HepG2 (cell line): Measurements from ENCODE around the gene NDUFV1. TPM values are rescaled to one million over a fixed set of nuclear protein-coding genes. Genes with fewer than 3 reads are reported as not detected.

Experiments
- FOXC1 ChIP-seq: sonication (generic); formaldehyde crosslinking; IDR thresholded peaks from 2 replicates; pipeline ENCODE4 v1.8.0; 2022; ENCODE audit warnings: mild to moderate bottlenecking, missing genetic modification reagents, borderline replicate concordance
- HNF4G ChIP-seq, 2 experiments: sonication (generic) in 1 of 2; formaldehyde crosslinking in 1 of 2; IDR thresholded peaks; 2 replicates each; pipeline versions ENCODE4 v1.4.0 to v1.6.1; 2011 to 2020; ENCODE audit warnings: borderline replicate concordance in 2 of 2, low read depth in 2 of 2, mild to moderate bottlenecking in 2 of 2, low read length in 1 of 2, missing genetic modification reagents in 1 of 2, moderate library complexity in 1 of 2
- NFYB ChIP-seq: sonication (generic); formaldehyde crosslinking; IDR thresholded peaks from 2 replicates; pipeline ENCODE4 v1.4.0; 2020; ENCODE audit warnings: missing genetic modification reagents
- ZNF558 ChIP-seq: sonication (generic); formaldehyde crosslinking; IDR thresholded peaks from 2 replicates; pipeline ENCODE4 v1.9.0; 2022; ENCODE audit warnings: mild to moderate bottlenecking, missing genetic modification reagents, borderline replicate concordance
- ZNF598 ChIP-seq: sonication (generic); formaldehyde crosslinking; IDR thresholded peaks from 2 replicates; pipeline ENCODE4 v1.5.1; 2020; ENCODE audit warnings: mild to moderate bottlenecking, missing genetic modification reagents, borderline replicate concordance
- ZNF724P ChIP-seq: sonication (generic); formaldehyde crosslinking; IDR thresholded peaks from 2 replicates; pipeline ENCODE4 v1.8.0; 2022; ENCODE audit warnings: missing genetic modification reagents, borderline replicate concordance
- ZSCAN9 ChIP-seq: IDR thresholded peaks from 2 replicates; pipeline ENCODE4 v1.6.1; 2016; ENCODE audit warnings: borderline replicate concordance
- polyA plus RNA-seq, 8 experiments: library from polyadenylated mRNA; depleted of rRNA in 3 of 8; stranded (reverse) in 7 of 8; unstranded in 1 of 8; fragments of >200 nt; fragmentation: Illumina TruSeq in 4 of 8; extraction: Trizol in 4 of 8; gene quantifications; 2 replicates each; pipeline versions ENCODE4 v1.2.1 to v1.2.3, GENCODE V29; 2011 to 2016; ENCODE audit warnings: low read depth in 4 of 8, missing spikeins in 1 of 8, mixed read lengths in 1 of 8; ENCODE audit not compliant: insufficient read depth in 1 of 8
- total RNA-seq, 5 experiments: library from RNA; depleted of rRNA; stranded (reverse); fragments of >200 nt; fragmentation: Illumina TruSeq; extraction: Trizol; gene quantifications; 2 replicates each; pipeline ENCODE4 v1.2.3, GENCODE V29; 2016; ENCODE audit warnings: low read depth in 1 of 5
- TF ChIP-seq, protein P1 (sequence below), 2 experiments: IDR thresholded peaks; 2 replicates each; pipeline ENCODE4 v1.6.1; 2011 to 2012; ENCODE audit warnings: low read length in 2 of 2, borderline replicate concordance in 1 of 2, low read depth in 1 of 2, mild to moderate bottlenecking in 1 of 2, moderate library complexity in 1 of 2
- TF ChIP-seq, protein P2 (sequence below): sonication (generic); formaldehyde crosslinking; IDR thresholded peaks from 2 replicates; pipeline ENCODE4; 2020; ENCODE audit warnings: missing genetic modification reagents, mild to moderate bottlenecking, borderline replicate concordance
- TF ChIP-seq, protein P3 (sequence below): sonication (generic); formaldehyde crosslinking; IDR thresholded peaks from 2 replicates; pipeline ENCODE4 v1.4.0; 2020; ENCODE audit warnings: missing genetic modification reagents, borderline replicate concordance
- TF ChIP-seq, protein P4 (sequence below): sonication (generic); formaldehyde crosslinking; IDR thresholded peaks from 2 replicates; pipeline ENCODE4 v1.4.0; 2020; ENCODE audit warnings: mild to moderate bottlenecking, missing genetic modification reagents
- TF ChIP-seq, protein P5 (sequence below): sonication (generic); formaldehyde crosslinking; IDR thresholded peaks from 2 replicates; pipeline ENCODE4 v1.5.0; 2020; ENCODE audit warnings: mild to moderate bottlenecking, missing genetic modification reagents

NDUFV1 gene
- total and polyA plus RNA-seq, 2 of the 13 experiments (the other 11 are each of a cell fraction or from before 2014, with no cell fraction given) = 88.9 to 137 TPM

DNA sequence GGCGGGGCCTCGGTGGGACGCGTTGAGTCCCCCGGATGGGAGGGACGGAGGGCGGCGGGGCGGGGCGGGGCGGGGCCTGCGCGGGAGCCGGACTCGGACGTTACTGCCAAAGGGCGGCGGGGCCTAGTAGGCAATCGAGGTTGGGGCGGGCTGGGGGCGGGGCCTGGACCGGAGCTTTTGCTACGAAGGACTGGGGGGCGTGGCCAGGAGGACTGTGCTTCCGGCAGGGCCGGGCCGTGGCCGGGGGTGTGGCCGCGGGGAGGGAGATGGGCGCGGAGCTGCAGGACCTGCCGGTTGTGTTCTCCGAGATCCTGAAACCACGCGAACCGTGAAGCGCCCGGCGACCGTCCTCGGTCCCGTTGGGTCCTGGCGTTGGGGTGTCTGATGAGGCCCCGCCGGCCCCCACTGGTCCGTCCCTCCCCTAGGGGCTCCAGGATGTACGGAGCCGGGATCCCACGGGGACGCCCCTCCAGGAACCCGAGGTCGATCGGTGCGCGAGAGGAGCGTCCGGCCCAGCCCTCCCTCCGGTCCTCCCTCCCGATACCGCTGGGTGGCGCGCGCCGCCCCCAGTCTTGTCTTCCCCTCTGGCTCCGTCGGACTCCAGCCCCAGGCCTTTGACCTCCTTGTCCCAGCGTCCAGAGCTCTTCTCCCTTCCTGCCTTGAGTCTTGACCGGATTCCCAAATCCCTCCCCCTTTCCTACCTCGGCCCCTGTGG is 23.6 kb downstream of the NDUFV1 start (continued):
- TF ChIP-seq, protein P1, sequence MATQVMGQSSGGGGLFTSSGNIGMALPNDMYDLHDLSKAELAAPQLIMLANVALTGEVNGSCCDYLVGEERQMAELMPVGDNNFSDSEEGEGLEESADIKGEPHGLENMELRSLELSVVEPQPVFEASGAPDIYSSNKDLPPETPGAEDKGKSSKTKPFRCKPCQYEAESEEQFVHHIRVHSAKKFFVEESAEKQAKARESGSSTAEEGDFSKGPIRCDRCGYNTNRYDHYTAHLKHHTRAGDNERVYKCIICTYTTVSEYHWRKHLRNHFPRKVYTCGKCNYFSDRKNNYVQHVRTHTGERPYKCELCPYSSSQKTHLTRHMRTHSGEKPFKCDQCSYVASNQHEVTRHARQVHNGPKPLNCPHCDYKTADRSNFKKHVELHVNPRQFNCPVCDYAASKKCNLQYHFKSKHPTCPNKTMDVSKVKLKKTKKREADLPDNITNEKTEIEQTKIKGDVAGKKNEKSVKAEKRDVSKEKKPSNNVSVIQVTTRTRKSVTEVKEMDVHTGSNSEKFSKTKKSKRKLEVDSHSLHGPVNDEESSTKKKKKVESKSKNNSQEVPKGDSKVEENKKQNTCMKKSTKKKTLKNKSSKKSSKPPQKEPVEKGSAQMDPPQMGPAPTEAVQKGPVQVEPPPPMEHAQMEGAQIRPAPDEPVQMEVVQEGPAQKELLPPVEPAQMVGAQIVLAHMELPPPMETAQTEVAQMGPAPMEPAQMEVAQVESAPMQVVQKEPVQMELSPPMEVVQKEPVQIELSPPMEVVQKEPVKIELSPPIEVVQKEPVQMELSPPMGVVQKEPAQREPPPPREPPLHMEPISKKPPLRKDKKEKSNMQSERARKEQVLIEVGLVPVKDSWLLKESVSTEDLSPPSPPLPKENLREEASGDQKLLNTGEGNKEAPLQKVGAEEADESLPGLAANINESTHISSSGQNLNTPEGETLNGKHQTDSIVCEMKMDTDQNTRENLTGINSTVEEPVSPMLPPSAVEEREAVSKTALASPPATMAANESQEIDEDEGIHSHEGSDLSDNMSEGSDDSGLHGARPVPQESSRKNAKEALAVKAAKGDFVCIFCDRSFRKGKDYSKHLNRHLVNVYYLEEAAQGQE (IDR thresholded peaks at IDR 0.05; ENCODE audit: borderline replicate concordance in 1 of 2, low read depth in 1 of 2, low read length in 2 of 2) = peak in 1 of 2 experiments; percentile 2; a peak in 1 of 4 replicates
- TF ChIP-seq ZNF558 (CRISPR knock-in tag) (no peak), FOXC1 (0 out of 2 replicates have a peak, but pooled peaks have one; percentile 66), ZNF724P (CRISPR knock-in tag) (peak; percentile 65; the same call in 1 of the 2 replicates), NFYB (CRISPR knock-in tag) (no peak), HNF4G (IDR thresholded peaks at IDR 0.05; ENCODE audit: borderline replicate concordance, low read depth, low read length) (peak; percentile 74; the same call in 1 of the 2 replicates), HNF4G (CRISPR knock-in tag; IDR thresholded peaks at IDR 0.05; ENCODE audit: borderline replicate concordance, low read depth) (peak; percentile 76), ZNF598 (no peak), ZSCAN9 (CRISPR knock-in tag) (peak; percentile 22; the same call in 1 of the 2 replicates)
- TF ChIP-seq, protein P2, sequence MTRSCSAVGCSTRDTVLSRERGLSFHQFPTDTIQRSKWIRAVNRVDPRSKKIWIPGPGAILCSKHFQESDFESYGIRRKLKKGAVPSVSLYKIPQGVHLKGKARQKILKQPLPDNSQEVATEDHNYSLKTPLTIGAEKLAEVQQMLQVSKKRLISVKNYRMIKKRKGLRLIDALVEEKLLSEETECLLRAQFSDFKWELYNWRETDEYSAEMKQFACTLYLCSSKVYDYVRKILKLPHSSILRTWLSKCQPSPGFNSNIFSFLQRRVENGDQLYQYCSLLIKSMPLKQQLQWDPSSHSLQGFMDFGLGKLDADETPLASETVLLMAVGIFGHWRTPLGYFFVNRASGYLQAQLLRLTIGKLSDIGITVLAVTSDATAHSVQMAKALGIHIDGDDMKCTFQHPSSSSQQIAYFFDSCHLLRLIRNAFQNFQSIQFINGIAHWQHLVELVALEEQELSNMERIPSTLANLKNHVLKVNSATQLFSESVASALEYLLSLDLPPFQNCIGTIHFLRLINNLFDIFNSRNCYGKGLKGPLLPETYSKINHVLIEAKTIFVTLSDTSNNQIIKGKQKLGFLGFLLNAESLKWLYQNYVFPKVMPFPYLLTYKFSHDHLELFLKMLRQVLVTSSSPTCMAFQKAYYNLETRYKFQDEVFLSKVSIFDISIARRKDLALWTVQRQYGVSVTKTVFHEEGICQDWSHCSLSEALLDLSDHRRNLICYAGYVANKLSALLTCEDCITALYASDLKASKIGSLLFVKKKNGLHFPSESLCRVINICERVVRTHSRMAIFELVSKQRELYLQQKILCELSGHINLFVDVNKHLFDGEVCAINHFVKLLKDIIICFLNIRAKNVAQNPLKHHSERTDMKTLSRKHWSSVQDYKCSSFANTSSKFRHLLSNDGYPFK = peak; percentile 38; the same call in 1 of the 2 replicates
- TF ChIP-seq, protein P3, sequence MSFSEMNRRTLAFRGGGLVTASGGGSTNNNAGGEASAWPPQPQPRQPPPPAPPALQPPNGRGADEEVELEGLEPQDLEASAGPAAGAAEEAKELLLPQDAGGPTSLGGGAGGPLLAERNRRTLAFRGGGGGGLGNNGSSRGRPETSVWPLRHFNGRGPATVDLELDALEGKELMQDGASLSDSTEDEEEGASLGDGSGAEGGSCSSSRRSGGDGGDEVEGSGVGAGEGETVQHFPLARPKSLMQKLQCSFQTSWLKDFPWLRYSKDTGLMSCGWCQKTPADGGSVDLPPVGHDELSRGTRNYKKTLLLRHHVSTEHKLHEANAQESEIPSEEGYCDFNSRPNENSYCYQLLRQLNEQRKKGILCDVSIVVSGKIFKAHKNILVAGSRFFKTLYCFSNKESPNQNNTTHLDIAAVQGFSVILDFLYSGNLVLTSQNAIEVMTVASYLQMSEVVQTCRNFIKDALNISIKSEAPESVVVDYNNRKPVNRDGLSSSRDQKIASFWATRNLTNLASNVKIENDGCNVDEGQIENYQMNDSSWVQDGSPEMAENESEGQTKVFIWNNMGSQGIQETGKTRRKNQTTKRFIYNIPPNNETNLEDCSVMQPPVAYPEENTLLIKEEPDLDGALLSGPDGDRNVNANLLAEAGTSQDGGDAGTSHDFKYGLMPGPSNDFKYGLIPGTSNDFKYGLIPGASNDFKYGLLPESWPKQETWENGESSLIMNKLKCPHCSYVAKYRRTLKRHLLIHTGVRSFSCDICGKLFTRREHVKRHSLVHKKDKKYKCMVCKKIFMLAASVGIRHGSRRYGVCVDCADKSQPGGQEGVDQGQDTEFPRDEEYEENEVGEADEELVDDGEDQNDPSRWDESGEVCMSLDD (CRISPR knock-in tag) = peak; percentile 56; the same call in 1 of the 2 replicates
- TF ChIP-seq, protein P4, sequence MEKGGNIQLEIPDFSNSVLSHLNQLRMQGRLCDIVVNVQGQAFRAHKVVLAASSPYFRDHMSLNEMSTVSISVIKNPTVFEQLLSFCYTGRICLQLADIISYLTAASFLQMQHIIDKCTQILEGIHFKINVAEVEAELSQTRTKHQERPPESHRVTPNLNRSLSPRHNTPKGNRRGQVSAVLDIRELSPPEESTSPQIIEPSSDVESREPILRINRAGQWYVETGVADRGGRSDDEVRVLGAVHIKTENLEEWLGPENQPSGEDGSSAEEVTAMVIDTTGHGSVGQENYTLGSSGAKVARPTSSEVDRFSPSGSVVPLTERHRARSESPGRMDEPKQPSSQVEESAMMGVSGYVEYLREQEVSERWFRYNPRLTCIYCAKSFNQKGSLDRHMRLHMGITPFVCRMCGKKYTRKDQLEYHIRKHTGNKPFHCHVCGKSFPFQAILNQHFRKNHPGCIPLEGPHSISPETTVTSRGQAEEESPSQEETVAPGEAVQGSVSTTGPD (CRISPR knock-in tag) = no peak
- TF ChIP-seq, protein P5, sequence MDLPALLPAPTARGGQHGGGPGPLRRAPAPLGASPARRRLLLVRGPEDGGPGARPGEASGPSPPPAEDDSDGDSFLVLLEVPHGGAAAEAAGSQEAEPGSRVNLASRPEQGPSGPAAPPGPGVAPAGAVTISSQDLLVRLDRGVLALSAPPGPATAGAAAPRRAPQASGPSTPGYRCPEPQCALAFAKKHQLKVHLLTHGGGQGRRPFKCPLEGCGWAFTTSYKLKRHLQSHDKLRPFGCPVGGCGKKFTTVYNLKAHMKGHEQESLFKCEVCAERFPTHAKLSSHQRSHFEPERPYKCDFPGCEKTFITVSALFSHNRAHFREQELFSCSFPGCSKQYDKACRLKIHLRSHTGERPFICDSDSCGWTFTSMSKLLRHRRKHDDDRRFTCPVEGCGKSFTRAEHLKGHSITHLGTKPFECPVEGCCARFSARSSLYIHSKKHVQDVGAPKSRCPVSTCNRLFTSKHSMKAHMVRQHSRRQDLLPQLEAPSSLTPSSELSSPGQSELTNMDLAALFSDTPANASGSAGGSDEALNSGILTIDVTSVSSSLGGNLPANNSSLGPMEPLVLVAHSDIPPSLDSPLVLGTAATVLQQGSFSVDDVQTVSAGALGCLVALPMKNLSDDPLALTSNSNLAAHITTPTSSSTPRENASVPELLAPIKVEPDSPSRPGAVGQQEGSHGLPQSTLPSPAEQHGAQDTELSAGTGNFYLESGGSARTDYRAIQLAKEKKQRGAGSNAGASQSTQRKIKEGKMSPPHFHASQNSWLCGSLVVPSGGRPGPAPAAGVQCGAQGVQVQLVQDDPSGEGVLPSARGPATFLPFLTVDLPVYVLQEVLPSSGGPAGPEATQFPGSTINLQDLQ (CRISPR knock-in tag) = 0 out of 2 replicates have a peak, but pooled peaks have one; percentile 10
